Natural killer cell (primary cell): ENCODE data around the gene PLEKHN1. TPM values are rescaled to one million over a fixed set of nuclear protein-coding genes. Genes with fewer than 3 reads are reported as not detected.
"Not testable (repeated sequence)": the region's sequence is repeated elsewhere in the genome, so short reads cannot be mapped to it uniquely, and the experiment has no call there.

Source experiments
- ATAC-seq, 3 donors: fragments of 150-1000 bp in 2 of 3; fragments of 200-7000 bp in 1 of 3; cut with Tn5 transposase; 1 replicate in 1 of 3; 2 replicates in 2 of 3; pipeline ENCODE4 v1.10.0; 2021; ENCODE audit warnings: mild to moderate bottlenecking in 2 of 3, moderate library complexity in 2 of 3
- DNase-seq, 2 donors: peaks; one replicate each; pipeline versions ENCODE4 v3.0.0 to v3.0.0-alpha.2; 2013 to 2021; ENCODE audit warnings: mixed read lengths in 1 of 2
- H3K27ac ChIP-seq: one replicate; pipeline ENCODE4 v1.5.1; 2013; ENCODE audit warnings: mild to moderate bottlenecking, low read length
- H3K27me3 ChIP-seq: one replicate; pipeline ENCODE4 v1.6.1; 2013; ENCODE audit warnings: low read length; ENCODE audit not compliant: control insufficient read depth, insufficient read depth
- H3K36me3 ChIP-seq: one replicate; pipeline ENCODE4 v1.6.1; 2013; ENCODE audit warnings: low read length; ENCODE audit not compliant: control insufficient read depth, insufficient read depth
- H3K4me1 ChIP-seq: one replicate; pipeline ENCODE4 v1.6.1; 2013; ENCODE audit warnings: low read length; ENCODE audit not compliant: control insufficient read depth, insufficient read depth
- H3K4me3 ChIP-seq: one replicate; pipeline ENCODE4 v1.5.1; 2013; ENCODE audit warnings: low read length
- H3K9me3 ChIP-seq: one replicate; pipeline ENCODE4 v1.6.1; 2013; ENCODE audit warnings: low read length; ENCODE audit not compliant: control insufficient read depth, insufficient read depth
- H3K27ac Mint-ChIP-seq, 2 donors: one replicate each; pipeline ENCODE4 v1.8.0; 2022; ENCODE audit warnings: mild to moderate bottlenecking in 2 of 2, mixed read lengths in 2 of 2, moderate library complexity in 1 of 2
- H3K27me3 Mint-ChIP-seq, 2 donors: one replicate each; pipeline ENCODE4 v1.8.0; 2022; ENCODE audit warnings: low read depth in 2 of 2, mixed read lengths in 2 of 2
- H3K36me3 Mint-ChIP-seq: one replicate; pipeline ENCODE4 v1.8.0; 2022; ENCODE audit warnings: mixed read lengths
- H3K4me1 Mint-ChIP-seq, 2 donors: one replicate each; pipeline ENCODE4 v1.8.0; 2022; ENCODE audit warnings: mixed read lengths in 2 of 2
- H3K4me3 Mint-ChIP-seq: one replicate; pipeline ENCODE4 v1.8.0; 2022; ENCODE audit warnings: mild to moderate bottlenecking, moderate library complexity, mixed read lengths
- H3K9me3 Mint-ChIP-seq, 2 donors: one replicate each; pipeline ENCODE4 v1.8.0; 2022; ENCODE audit warnings: mixed read lengths in 2 of 2
- WGBS: methylation state at CpG from one replicate; pipeline ENCODE4 v1.1.7; 2013; ENCODE audit warnings: missing lambda C conversion rate; ENCODE audit not compliant: insufficient coverage; 5-methylcytosine and 5-hydroxymethylcytosine counted together
- intact Hi-C: fragments of 100-400 bp; cut with micrococcal nuclease; formaldehyde crosslinking; loops from one replicate; pipeline ENCODE4 v1.14.2; 2022
- total RNA-seq, 4 donors: library from RNA; stranded (reverse); fragments of 120-200 nt in 1 of 4; gene quantifications; one replicate each; pipeline versions ENCODE4 v1.2.3 to v1.2.4, GENCODE V29; 2013 to 2022
- TF ChIP-seq, protein P1 (sequence below): fragments of 200-600 bp; IDR thresholded peaks from one replicate; pipeline ENCODE4 v1.8.0; 2022; ENCODE audit warnings: antibody characterized with exemption

Gene PLEKHN1
- total RNA-seq, 3 donors from 2014 or later (not counting 1 experiment from before 2014, with no cell fraction given), result 1.3 to 1.9 (median 1.3) TPM

DNA sequence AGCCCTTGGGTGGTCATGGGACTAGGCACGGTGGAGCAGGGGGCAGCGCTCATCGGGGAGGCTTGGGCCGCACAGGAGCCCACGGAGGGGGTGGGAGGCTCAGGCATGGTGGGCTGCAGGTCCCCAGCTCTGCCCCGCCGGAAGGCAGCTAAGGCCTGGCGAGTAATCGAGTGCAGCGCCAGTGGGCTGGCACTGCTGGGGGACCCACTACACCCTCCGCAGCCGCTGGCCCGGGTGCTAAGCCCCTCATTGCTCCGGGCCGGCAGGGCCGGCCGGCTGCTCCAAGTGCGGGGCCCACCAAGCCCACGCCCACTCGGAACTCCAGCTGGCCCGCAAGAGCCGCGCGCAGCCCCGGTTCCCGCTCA is 52.0 kb downstream of the PLEKHN1 start:
- H3K9me3 ChIP-seq, intact Hi-C loops, ATAC-seq, H3K27ac Mint-ChIP-seq, H3K9me3 Mint-ChIP-seq, H3K4me3 ChIP-seq, H3K36me3 Mint-ChIP-seq, H3K4me3 Mint-ChIP-seq, H3K36me3 ChIP-seq, H3K27ac ChIP-seq, DNase-seq, H3K27me3 Mint-ChIP-seq: not testable (repeated sequence)
- peaks cover 14 to 26% of the 10 kb centered on the region in 2 donors for H3K4me1 Mint-ChIP-seq
- peaks cover 43% of the 10 kb centered on the region for H3K4me1 ChIP-seq
- H3K27me3 ChIP-seq, result peaks cover 11% of the 10 kb centered on the region
- WGBS, result 96% methylated on average over 26 of the region's 26 CpGs

DNA sequence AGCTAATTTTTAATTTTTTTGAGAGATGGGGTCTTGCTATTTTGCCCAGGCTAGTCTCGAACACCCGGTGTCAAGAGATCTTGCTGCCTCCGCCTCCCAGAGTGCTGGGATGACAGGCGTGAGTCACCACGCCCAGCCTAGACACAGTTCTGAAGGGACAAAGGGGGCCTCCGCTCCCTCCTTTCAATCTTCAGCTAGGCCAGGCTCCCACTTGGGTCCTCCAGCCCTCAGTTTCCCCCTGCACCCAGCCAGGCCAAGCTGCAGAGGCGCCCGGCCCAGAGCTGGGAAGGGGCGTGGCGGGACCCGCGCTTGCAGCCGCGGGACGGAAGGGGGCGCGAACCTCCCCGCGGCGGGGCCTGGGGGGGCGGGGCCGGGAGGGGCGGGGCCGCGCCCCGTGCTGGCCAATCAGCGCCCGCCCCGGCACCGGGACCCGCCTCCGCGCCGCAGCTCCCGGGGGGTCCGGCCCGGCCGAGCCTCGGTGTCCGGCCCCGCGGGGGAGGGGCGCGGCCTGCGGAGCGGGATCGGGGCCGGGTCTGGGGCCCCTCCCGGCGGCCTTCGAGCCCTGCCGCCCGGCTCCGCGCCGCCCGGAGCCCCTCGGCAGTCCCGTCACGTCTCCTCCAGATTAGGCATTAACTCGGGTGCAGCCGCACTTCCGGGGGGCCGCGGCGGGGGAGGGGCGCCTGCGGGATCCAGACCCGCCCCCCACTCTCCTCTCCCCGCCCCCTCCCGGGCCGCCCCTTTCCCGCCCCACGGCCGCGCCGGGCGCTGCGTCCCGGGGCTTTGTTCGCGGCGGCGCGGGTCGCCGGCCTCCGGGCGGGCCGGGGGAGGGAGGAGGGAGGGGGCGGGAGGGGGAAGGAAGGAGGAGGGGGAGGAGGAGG is 53.1 kb downstream of the PLEKHN1 start:
- Histone ChIP-seq H3K27me3 (peaks cover 11% of the 10 kb centered on the region), H3K36me3 (no peaks in the 10 kb centered on the region), H3K4me3 (peak overlapping the region; percentile 25), H3K9me3 (no peaks in the 10 kb centered on the region), H3K27ac (no peak overlapping the region), H3K4me1 (peaks cover 33% of the 10 kb centered on the region)
- no peaks in the 10 kb centered on the region for H3K9me3 Mint-ChIP-seq
- H3K36me3 Mint-ChIP-seq, result no peaks in the 10 kb centered on the region
- H3K4me3 Mint-ChIP-seq, result peak overlapping the region; percentile 42
- H3K27ac Mint-ChIP-seq, result no peak overlapping the region
- TF ChIP-seq, protein P1, sequence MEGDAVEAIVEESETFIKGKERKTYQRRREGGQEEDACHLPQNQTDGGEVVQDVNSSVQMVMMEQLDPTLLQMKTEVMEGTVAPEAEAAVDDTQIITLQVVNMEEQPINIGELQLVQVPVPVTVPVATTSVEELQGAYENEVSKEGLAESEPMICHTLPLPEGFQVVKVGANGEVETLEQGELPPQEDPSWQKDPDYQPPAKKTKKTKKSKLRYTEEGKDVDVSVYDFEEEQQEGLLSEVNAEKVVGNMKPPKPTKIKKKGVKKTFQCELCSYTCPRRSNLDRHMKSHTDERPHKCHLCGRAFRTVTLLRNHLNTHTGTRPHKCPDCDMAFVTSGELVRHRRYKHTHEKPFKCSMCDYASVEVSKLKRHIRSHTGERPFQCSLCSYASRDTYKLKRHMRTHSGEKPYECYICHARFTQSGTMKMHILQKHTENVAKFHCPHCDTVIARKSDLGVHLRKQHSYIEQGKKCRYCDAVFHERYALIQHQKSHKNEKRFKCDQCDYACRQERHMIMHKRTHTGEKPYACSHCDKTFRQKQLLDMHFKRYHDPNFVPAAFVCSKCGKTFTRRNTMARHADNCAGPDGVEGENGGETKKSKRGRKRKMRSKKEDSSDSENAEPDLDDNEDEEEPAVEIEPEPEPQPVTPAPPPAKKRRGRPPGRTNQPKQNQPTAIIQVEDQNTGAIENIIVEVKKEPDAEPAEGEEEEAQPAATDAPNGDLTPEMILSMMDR, result peak; percentile 34
- DNase-seq, result peak; percentile 75 to 90
- H3K27me3 Mint-ChIP-seq, result peaks cover 0 to 9% of the 10 kb centered on the region in 2 donors
- ATAC-seq, result peak; percentile 85 to 92 (median 88)
- peaks cover 3 to 18% of the 10 kb centered on the region in 2 donors for H3K4me1 Mint-ChIP-seq
- intact Hi-C loops, result no loop called here
- 2% methylated on average over 62 of the region's 91 CpGs for WGBS

DNA sequence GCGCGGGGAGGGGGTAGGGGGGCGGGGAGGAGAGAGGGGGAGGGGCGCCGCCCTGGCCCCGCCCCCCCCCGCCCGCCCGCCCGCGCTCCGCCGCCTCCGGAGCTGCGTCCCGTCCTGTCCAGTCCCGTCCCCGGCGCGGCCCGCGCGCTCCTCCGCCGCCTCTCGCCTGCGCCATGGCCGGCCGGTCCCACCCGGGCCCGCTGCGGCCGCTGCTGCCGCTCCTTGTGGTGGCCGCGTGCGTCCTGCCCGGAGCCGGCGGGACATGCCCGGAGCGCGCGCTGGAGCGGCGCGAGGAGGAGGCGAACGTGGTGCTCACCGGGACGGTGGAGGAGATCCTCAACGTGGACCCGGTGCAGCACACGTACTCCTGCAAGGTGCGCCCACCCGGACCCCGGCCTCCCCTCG is 53.7 kb downstream of the PLEKHN1 start, which contains the start of gene AGRN:
TSS of gene AGRN (plus strand) at position 121 of the 405 bp plus-strand sequence. CDS start at position 174, 53 bp downstream.
- Histone ChIP-seq H3K4me1 (peaks cover 28% of the 10 kb centered on the region), H3K27me3 (peaks cover 11% of the 10 kb centered on the region), H3K9me3 (no peaks in the 10 kb centered on the region), H3K27ac (no peak within 1 kb of the TSS), H3K4me3 (peak within 1 kb of the TSS; percentile 25), H3K36me3 (no peaks in the 10 kb centered on the region)
- ATAC-seq (peak; percentile 17 to 52 (median 40)), DNase-seq (no peak)
- TF ChIP-seq, protein P1, result no peak
- peak within 1 kb of the TSS; percentile 72 for H3K4me3 Mint-ChIP-seq
- H3K4me1 Mint-ChIP-seq, result peaks cover 0 to 18% of the 10 kb centered on the region in 2 donors
- no peaks in the 10 kb centered on the region for H3K9me3 Mint-ChIP-seq
- peaks cover 0 to 9% of the 10 kb centered on the region in 2 donors for H3K27me3 Mint-ChIP-seq
- WGBS, result under 1% methylated on average over 55 of the region's 58 CpGs
- H3K27ac Mint-ChIP-seq, result no peak within 1 kb of the TSS
- intact Hi-C loops, result no loop called here
- H3K36me3 Mint-ChIP-seq, result no peaks in the 10 kb centered on the region

DNA sequence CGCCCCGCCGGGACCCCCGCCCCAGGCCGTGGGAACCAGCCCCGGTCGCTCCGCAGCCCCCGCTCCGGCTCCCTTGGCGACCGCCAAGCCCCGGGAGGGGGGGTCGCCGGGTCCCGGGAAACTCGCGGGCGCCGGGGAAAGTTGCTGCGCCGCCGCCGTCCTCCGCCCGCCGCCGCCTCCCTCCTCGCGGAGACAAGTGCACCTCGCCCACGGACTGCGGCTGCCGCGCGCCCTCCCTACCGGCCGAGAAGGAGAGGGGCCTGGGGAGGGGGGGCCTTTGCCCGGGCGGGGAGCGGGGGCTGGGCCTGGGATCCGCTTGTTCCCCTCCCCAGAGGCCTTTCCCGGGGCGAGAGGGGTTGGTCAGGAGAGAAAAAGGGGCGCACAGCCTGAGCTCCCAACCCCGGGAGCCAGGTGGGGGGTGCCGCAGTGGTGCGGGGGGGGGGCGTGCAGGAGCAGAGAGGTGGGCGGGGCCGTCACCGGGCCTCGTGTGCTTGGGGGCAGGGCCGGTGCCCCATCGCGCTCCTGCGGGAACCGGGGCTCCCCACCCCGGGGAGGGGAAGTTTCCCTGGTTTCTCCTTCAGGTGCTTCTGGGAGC is 54.2 kb downstream of the PLEKHN1 start:
- peaks cover 24% of the 10 kb centered on the region for H3K4me1 ChIP-seq
- H3K9me3 Mint-ChIP-seq, result no peaks in the 10 kb centered on the region
- H3K27ac Mint-ChIP-seq, result no peak overlapping the region
- H3K27me3 Mint-ChIP-seq, result peaks cover 0 to 9% of the 10 kb centered on the region in 2 donors
- intact Hi-C loops, result no loop called here
- no peaks in the 10 kb centered on the region for H3K36me3 ChIP-seq
- no peak overlapping the region for H3K27ac ChIP-seq
- H3K4me1 Mint-ChIP-seq, result peaks cover 0 to 18% of the 10 kb centered on the region in 2 donors
- peaks cover 11% of the 10 kb centered on the region for H3K27me3 ChIP-seq
- DNase-seq (peak in 1 of 2 donors; percentile 56), ATAC-seq (no peak)
- under 1% methylated on average over 53 of the region's 59 CpGs for WGBS
- no peaks in the 10 kb centered on the region for H3K9me3 ChIP-seq
- H3K4me3 ChIP-seq, result no peak overlapping the region
- H3K4me3 Mint-ChIP-seq, result peak overlapping the region; percentile 72
- TF ChIP-seq, protein P1, result no peak
- H3K36me3 Mint-ChIP-seq, result no peaks in the 10 kb centered on the region
